A204.1 (cell line): Measurements from ENCODE around the gene ROBO1.

ENCODE experiments used
- FAIRE-seq: peaks from 2 replicates; lab custom pipeline; 2012; peaks lifted over from hg19 to GRCh38; lab: Jason Lieb, UNC

Gene ROBO1

GRCh38 chr3:78611278-78611677, 1156.5 kb downstream of the ROBO1 start:
- FAIRE-seq = peak; percentile 11

- FAIRE-seq = no peak
These were observed 1157.2 kb downstream of the ROBO1 start for GRCh38 chr3:78610462-78611125.

- no peak for FAIRE-seq
These were observed 1161.0 kb downstream of the ROBO1 start for GRCh38 chr3:78606756-78607155.

- no peak for FAIRE-seq
These were observed 1162.6 kb downstream of the ROBO1 start for GRCh38 chr3:78605178-78605577.

GRCh38 chr3:78604341-78604740, 1163.5 kb downstream of the ROBO1 start:
- no peak for FAIRE-seq

- FAIRE-seq = no peak
These were observed 1166.5 kb downstream of the ROBO1 start for GRCh38 chr3:78601249-78601648.

- FAIRE-seq = no peak
These were observed 1178.0 kb downstream of the ROBO1 start for GRCh38 chr3:78589778-78590177.

GRCh38 chr3:78588906-78589621, 1178.7 kb downstream of the ROBO1 start:
- FAIRE-seq = no peak

- no peak for FAIRE-seq
These were observed 1187.1 kb downstream of the ROBO1 start for GRCh38 chr3:78580681-78581080.

- no peak for FAIRE-seq
These were observed 1196.3 kb downstream of the ROBO1 start for GRCh38 chr3:78571486-78571885.

- FAIRE-seq = no peak
These were observed 1197.3 kb downstream of the ROBO1 start for GRCh38 chr3:78570496-78570895.

GRCh38 chr3:78569804-78570203, 1198.0 kb downstream of the ROBO1 start:
- FAIRE-seq = no peak

GRCh38 chr3:78565712-78566111, 1202.1 kb downstream of the ROBO1 start:
- no peak for FAIRE-seq

- no peak for FAIRE-seq
These were observed 1205.5 kb downstream of the ROBO1 start for GRCh38 chr3:78562328-78562727.
